ENCODE results near the gene EBF4. TPM values are rescaled to one million over a fixed set of nuclear protein-coding genes. Genes with fewer than 3 reads are reported as not detected.
A peak's percentile ranks its signal among the peaks of the same experiment; 100 is the strongest.
"Not testable (repeated sequence)": the region's sequence is repeated elsewhere in the genome, so short reads cannot be mapped to it uniquely, and the experiment has no call there.

Gene EBF4
- polyA plus RNA-seq, 3 donors, result 0.12 TPM; not detected in 2

- H3K27me3 Mint-ChIP-seq (ENCODE audit: low read depth in 3 of 3), result peaks cover 49 to 63% (median 50%) of the 10 kb centered on the region in 3 donors
- peaks cover 19 to 49% of the 10 kb centered on the region in 2 donors for H3K27me3 ChIP-seq (ENCODE audit: control insufficient read depth in 2 of 2, insufficient read depth in 2 of 2, low read length in 2 of 2)
- no peak overlapping the region for H3K27ac Mint-ChIP-seq
- WGBS (ENCODE audit: insufficient coverage), result 94% methylated on average over 3 of the region's 4 CpGs
- H3K4me2 ChIP-seq (replicated peaks; ENCODE audit: extremely low read depth, low read length, poor library complexity, severe bottlenecking), result no peak overlapping the region
- H3K79me2 ChIP-seq (ENCODE audit: insufficient read depth, low read length), result no peaks in the 10 kb centered on the region
- H3K36me3 ChIP-seq (replicated peaks in 1 of 2; ENCODE audit: control insufficient read depth in 1 of 2, insufficient read depth in 2 of 2, low read length in 2 of 2), result no peaks in the 10 kb centered on the region
- intact Hi-C loops (cut with micrococcal nuclease), result no loop called here
- no peak for DNase-seq
- TF ChIP-seq CTCF (IDR thresholded peaks at IDR 0.05), result no peak
- H3K36me3 Mint-ChIP-seq, result peaks cover 0 to 1% of the 10 kb centered on the region in 2 donors
- H3K27ac ChIP-seq (ENCODE audit: low read depth in 1 of 2, low read length in 2 of 2), result no peak overlapping the region
- no peaks in the 10 kb centered on the region for H3K4me1 ChIP-seq (ENCODE audit: control insufficient read depth in 1 of 2, insufficient read depth in 2 of 2, low read length in 2 of 2)
- H3K9me3 Mint-ChIP-seq, result peaks cover 0 to 9% (median 6%) of the 10 kb centered on the region in 7 donors
- no peak overlapping the region for H3K4me3 ChIP-seq (replicated peaks in 1 of 3; ENCODE audit: low read depth in 2 of 3, low read length in 3 of 3)
- H3K9ac ChIP-seq (ENCODE audit: insufficient read depth, low read length, poor library complexity, severe bottlenecking), result no peak overlapping the region
- peaks cover 2% of the 10 kb centered on the region for H3K4me1 Mint-ChIP-seq
- H4K20me1 ChIP-seq (ENCODE audit: insufficient read depth, low read length), result no peaks in the 10 kb centered on the region
- no peak overlapping the region for H2AFZ ChIP-seq (ENCODE audit: insufficient read depth, low read depth, low read length, poor library complexity, severe bottlenecking)
- peak overlapping the region in 1 of 2 donors; percentile 46 for H3K4me3 Mint-ChIP-seq
- H3K9me3 ChIP-seq (replicated peaks in 1 of 2; ENCODE audit: control insufficient read depth in 1 of 2, insufficient read depth in 1 of 2, low read length in 2 of 2), result no peaks in the 10 kb centered on the region
These were observed 114.4 kb downstream of the EBF4 start for GRCh38 chr20:2807019-2807418.

- H3K4me2 ChIP-seq (replicated peaks; ENCODE audit: extremely low read depth, low read length, poor library complexity, severe bottlenecking); H2AFZ ChIP-seq (ENCODE audit: insufficient read depth, low read depth, low read length, poor library complexity, severe bottlenecking); H4K20me1 ChIP-seq (ENCODE audit: insufficient read depth, low read length); H3K4me1 ChIP-seq (ENCODE audit: control insufficient read depth in 1 of 2, insufficient read depth in 2 of 2, low read length in 2 of 2); H3K79me2 ChIP-seq (ENCODE audit: insufficient read depth, low read length); H3K36me3 ChIP-seq (replicated peaks in 1 of 2; ENCODE audit: control insufficient read depth in 1 of 2, insufficient read depth in 2 of 2, low read length in 2 of 2); H3K9me3 ChIP-seq (replicated peaks in 1 of 2; ENCODE audit: control insufficient read depth in 1 of 2, insufficient read depth in 1 of 2, low read length in 2 of 2); H3K4me3 ChIP-seq (replicated peaks in 1 of 3; ENCODE audit: low read depth in 2 of 3, low read length in 3 of 3); H3K27ac Mint-ChIP-seq; H3K4me1 Mint-ChIP-seq; intact Hi-C loops (cut with micrococcal nuclease); H3K9ac ChIP-seq (ENCODE audit: insufficient read depth, low read length, poor library complexity, severe bottlenecking); H3K36me3 Mint-ChIP-seq; DNase-seq; H3K27ac ChIP-seq (ENCODE audit: low read depth in 1 of 2, low read length in 2 of 2); H3K4me3 Mint-ChIP-seq: not testable (repeated sequence)
- H3K9me3 Mint-ChIP-seq, result peaks cover 0 to 18% (median 8%) of the 10 kb centered on the region in 7 donors
- peaks cover 17 to 40% of the 10 kb centered on the region in 2 donors for H3K27me3 ChIP-seq (ENCODE audit: control insufficient read depth in 2 of 2, insufficient read depth in 2 of 2, low read length in 2 of 2)
- 100% methylated on average over 2 of the region's 9 CpGs for WGBS (ENCODE audit: insufficient coverage)
- peaks cover 42 to 61% (median 47%) of the 10 kb centered on the region in 3 donors for H3K27me3 Mint-ChIP-seq (ENCODE audit: low read depth in 3 of 3)
These were observed 115.3 kb downstream of the EBF4 start for GRCh38 chr20:2807929-2808328.
